Measurements from ENCODE around the gene EEF1AKMT2. TPM values are rescaled to one million over a fixed set of nuclear protein-coding genes. Genes with fewer than 3 reads are reported as not detected.

Gene EEF1AKMT2
- total RNA-seq, 4 donors from 2014 or later = 9.1 to 18.6 (median 10.5) TPM

- no peaks in the 10 kb centered on the region for H3K36me3 ChIP-seq
- TF ChIP-seq EP300 (IDR thresholded peaks at IDR 0.05) (no peak), POLR2A (IDR thresholded peaks at IDR 0.05) (no peak), CTCF (IDR thresholded peaks at IDR 0.05) (no peak), POLR2AphosphoS5 (IDR thresholded peaks at IDR 0.05) (no peak)
- peak overlapping the region in 3 of 4 donors; percentile 21 to 64 (median 23) for H3K27ac ChIP-seq
- no peak for ATAC-seq
- H3K4me1 ChIP-seq = peaks cover 0 to 93% (median 41%) of the 10 kb centered on the region in 3 donors
- no peak overlapping the region for H3K4me3 ChIP-seq
- no peaks in the 10 kb centered on the region for H3K9me3 ChIP-seq
- H3K27me3 ChIP-seq = no peaks in the 10 kb centered on the region
- 49% methylated on average over 7 of the region's 12 CpGs; no CpG with 5 or more reads in 1 of the 2 donors for whole genome bisulfite sequencing, 2 donors (ENCODE audit: low coverage in 1 of 2)
These were observed 73.6 kb downstream of the EEF1AKMT2 start for GRCh38 chr10:124717911-124718741.

GRCh38 chr10:124717041-124717757 lies 74.5 kb downstream of the EEF1AKMT2 start:
- Histone ChIP-seq H3K27me3 (no peaks in the 10 kb centered on the region), H3K36me3 (no peaks in the 10 kb centered on the region), H3K27ac (peak overlapping the region in 1 of 4 donors; percentile 64), H3K4me3 (no peak overlapping the region), H3K9me3 (no peaks in the 10 kb centered on the region), H3K4me1 (peaks cover 0 to 89% (median 34%) of the 10 kb centered on the region in 3 donors)
- TF ChIP-seq CTCF (IDR thresholded peaks at IDR 0.05) (no peak), POLR2AphosphoS5 (IDR thresholded peaks at IDR 0.05) (no peak), POLR2A (IDR thresholded peaks at IDR 0.05) (no peak), EP300 (IDR thresholded peaks at IDR 0.05) (no peak)
- 89 to 92% methylated on average over 2 to 6 of the region's 9 CpGs for WGBS, 2 donors (ENCODE audit: low coverage in 1 of 2)
- no peak for ATAC-seq

GRCh38 chr10:124716369-124716768 lies 75.3 kb downstream of the EEF1AKMT2 start:
- Histone ChIP-seq H3K27me3 (no peaks in the 10 kb centered on the region), H3K36me3 (no peaks in the 10 kb centered on the region), H3K9me3 (no peaks in the 10 kb centered on the region), H3K27ac (no peak overlapping the region), H3K4me3 (no peak overlapping the region), H3K4me1 (peaks cover 0 to 81% (median 28%) of the 10 kb centered on the region in 3 donors)
- WGBS, 2 donors (ENCODE audit: low coverage in 1 of 2) = 49 to 90% methylated on average over 4 of the region's 4 CpGs
- no peak for TF ChIP-seq EP300 (IDR thresholded peaks at IDR 0.05)
- TF ChIP-seq CTCF (IDR thresholded peaks at IDR 0.05) = no peak
- ATAC-seq = no peak

GRCh38 chr10:124715439-124715838 lies 76.2 kb downstream of the EEF1AKMT2 start:
- no peak for ATAC-seq
- Histone ChIP-seq H3K27me3 (no peaks in the 10 kb centered on the region), H3K4me1 (peaks cover 0 to 79% (median 21%) of the 10 kb centered on the region in 3 donors), H3K27ac (no peak overlapping the region), H3K36me3 (no peaks in the 10 kb centered on the region), H3K4me3 (no peak overlapping the region), H3K9me3 (no peaks in the 10 kb centered on the region)
- TF ChIP-seq EP300 (IDR thresholded peaks at IDR 0.05) (no peak), POLR2AphosphoS5 (IDR thresholded peaks at IDR 0.05) (no peak), POLR2A (IDR thresholded peaks at IDR 0.05) (no peak), CTCF (IDR thresholded peaks at IDR 0.05) (no peak)
- WGBS, 2 donors (ENCODE audit: low coverage in 1 of 2) = 0 to 71% methylated on average over 1 of the region's 6 CpGs
